Measurements from ENCODE around the gene LLGL2.

DNA sequence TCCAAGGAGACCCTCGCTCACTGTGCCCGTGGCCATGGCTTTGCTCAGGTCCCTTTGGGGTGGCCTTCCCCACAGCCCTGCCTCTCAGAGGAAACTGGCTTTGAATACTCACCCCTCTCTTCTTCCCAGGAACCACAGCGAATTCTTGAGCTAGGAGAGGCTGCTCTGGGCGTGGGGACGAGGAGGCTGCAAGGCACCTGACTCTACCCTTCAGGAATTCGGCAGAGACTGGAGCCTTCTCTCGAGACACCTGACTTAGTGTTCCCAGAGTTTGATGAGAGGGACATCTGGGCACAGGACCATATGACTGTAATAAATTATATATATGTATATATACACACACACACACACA is 6.2 kb downstream of the LLGL2 start:
- TF ChIP-seq, protein P1, sequence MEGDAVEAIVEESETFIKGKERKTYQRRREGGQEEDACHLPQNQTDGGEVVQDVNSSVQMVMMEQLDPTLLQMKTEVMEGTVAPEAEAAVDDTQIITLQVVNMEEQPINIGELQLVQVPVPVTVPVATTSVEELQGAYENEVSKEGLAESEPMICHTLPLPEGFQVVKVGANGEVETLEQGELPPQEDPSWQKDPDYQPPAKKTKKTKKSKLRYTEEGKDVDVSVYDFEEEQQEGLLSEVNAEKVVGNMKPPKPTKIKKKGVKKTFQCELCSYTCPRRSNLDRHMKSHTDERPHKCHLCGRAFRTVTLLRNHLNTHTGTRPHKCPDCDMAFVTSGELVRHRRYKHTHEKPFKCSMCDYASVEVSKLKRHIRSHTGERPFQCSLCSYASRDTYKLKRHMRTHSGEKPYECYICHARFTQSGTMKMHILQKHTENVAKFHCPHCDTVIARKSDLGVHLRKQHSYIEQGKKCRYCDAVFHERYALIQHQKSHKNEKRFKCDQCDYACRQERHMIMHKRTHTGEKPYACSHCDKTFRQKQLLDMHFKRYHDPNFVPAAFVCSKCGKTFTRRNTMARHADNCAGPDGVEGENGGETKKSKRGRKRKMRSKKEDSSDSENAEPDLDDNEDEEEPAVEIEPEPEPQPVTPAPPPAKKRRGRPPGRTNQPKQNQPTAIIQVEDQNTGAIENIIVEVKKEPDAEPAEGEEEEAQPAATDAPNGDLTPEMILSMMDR (IDR thresholded peaks at IDR 0.05; ENCODE audit: low read depth, low read length): no peak
- TF ChIP-seq POLR2A (IDR thresholded peaks at IDR 0.05; ENCODE audit: extremely low read depth, insufficient read length) (no peak), MYC (IDR thresholded peaks at IDR 0.05; ENCODE audit: low read depth, low read length) (no peak)
- TF ChIP-seq, protein P2, sequence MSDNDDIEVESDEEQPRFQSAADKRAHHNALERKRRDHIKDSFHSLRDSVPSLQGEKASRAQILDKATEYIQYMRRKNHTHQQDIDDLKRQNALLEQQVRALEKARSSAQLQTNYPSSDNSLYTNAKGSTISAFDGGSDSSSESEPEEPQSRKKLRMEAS (IDR thresholded peaks at IDR 0.05; ENCODE audit: low read depth, low read length): no peak

Measured in NB4 (cell line).